HCT116 (cell line): ENCODE results near the gene DOCK10.

ENCODE experiments used
- EZH2 ChIP-seq: fragments of 200-600 bp; sonication (generic); IDR thresholded peaks from 2 replicates; pipeline ENCODE4 v1.6.1; 2017; ENCODE audit warnings: antibody characterized with exemption, mixed run types
- EZH2phosphoT487 ChIP-seq: fragments of 200-600 bp; IDR thresholded peaks from 2 replicates; pipeline ENCODE4 v1.6.1; 2018; ENCODE audit warnings: antibody characterized with exemption, borderline replicate concordance
- POLR2A ChIP-seq: IDR thresholded peaks from 2 replicates; pipeline ENCODE4 v1.7.0; 2011; ENCODE audit warnings: borderline replicate concordance; ENCODE audit not compliant: insufficient read depth, insufficient read length; ENCODE audit errors: extremely low read depth
- POLR2AphosphoS5 ChIP-seq: IDR thresholded peaks from 2 replicates; pipeline ENCODE4 v1.6.1; 2011; ENCODE audit warnings: mild to moderate bottlenecking, low read depth, low read length, moderate library complexity
- RAD21 ChIP-seq: IDR thresholded peaks from 2 replicates; pipeline ENCODE4 v1.6.1; 2012; ENCODE audit warnings: low read depth, mild to moderate bottlenecking
- YY1 ChIP-seq: IDR thresholded peaks from 2 replicates; pipeline ENCODE4 v1.6.1; 2011; ENCODE audit warnings: low read length, low read depth, moderate library complexity, mild to moderate bottlenecking; ENCODE audit not compliant: insufficient replicate concordance; ENCODE audit errors: extremely low read depth
- ZBTB33 ChIP-seq: IDR thresholded peaks from 2 replicates; pipeline ENCODE4 v1.6.1; 2011; ENCODE audit warnings: mild to moderate bottlenecking, low read length, moderate library complexity; ENCODE audit not compliant: insufficient replicate concordance; ENCODE audit errors: extremely low read depth
- ZNF274 ChIP-seq: fragments of 200-500 bp; sonication (Bioruptor generic); IDR thresholded peaks from 2 replicates; pipeline ENCODE4 v1.6.1; 2014; ENCODE audit warnings: mild to moderate bottlenecking, low read depth, low read length, inconsistent platforms
- TF ChIP-seq, protein P1 (sequence below), 3 experiments: fragments of 200-600 bp in 1 of 3; sonication (generic) in 1 of 3; IDR thresholded peaks in 2 of 3; conservative IDR thresholded peaks in 1 of 3; 2 replicates each; pipeline ENCODE4 v1.5.1; 2012 to 2017; ENCODE audit warnings: low read depth in 2 of 3, low read length in 2 of 3, antibody characterized with exemption in 1 of 3, borderline replicate concordance in 1 of 3, control low read depth in 1 of 3, mild to moderate bottlenecking in 1 of 3, mixed read lengths in 1 of 3, mixed run types in 1 of 3, moderate library complexity in 1 of 3; ENCODE audit not compliant: insufficient read depth in 1 of 3

GRCh38 chr2:224723586-224724217 lies 318.6 kb downstream of the DOCK10 start:
- TF ChIP-seq, protein P1, sequence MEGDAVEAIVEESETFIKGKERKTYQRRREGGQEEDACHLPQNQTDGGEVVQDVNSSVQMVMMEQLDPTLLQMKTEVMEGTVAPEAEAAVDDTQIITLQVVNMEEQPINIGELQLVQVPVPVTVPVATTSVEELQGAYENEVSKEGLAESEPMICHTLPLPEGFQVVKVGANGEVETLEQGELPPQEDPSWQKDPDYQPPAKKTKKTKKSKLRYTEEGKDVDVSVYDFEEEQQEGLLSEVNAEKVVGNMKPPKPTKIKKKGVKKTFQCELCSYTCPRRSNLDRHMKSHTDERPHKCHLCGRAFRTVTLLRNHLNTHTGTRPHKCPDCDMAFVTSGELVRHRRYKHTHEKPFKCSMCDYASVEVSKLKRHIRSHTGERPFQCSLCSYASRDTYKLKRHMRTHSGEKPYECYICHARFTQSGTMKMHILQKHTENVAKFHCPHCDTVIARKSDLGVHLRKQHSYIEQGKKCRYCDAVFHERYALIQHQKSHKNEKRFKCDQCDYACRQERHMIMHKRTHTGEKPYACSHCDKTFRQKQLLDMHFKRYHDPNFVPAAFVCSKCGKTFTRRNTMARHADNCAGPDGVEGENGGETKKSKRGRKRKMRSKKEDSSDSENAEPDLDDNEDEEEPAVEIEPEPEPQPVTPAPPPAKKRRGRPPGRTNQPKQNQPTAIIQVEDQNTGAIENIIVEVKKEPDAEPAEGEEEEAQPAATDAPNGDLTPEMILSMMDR (IDR thresholded peaks at IDR 0.05 in 2 of 3, conservative IDR thresholded peaks at IDR 0.05 in 1 of 3; ENCODE audit: borderline replicate concordance in 1 of 3, insufficient read depth in 1 of 3, low read depth in 2 of 3, low read length in 2 of 3), result no peak
- no peak for TF ChIP-seq POLR2A
- no peak for TF ChIP-seq ZNF274
- no peak for TF ChIP-seq ZBTB33
- TF ChIP-seq EZH2phosphoT487, result no peak
- no peak for TF ChIP-seq RAD21
- TF ChIP-seq EZH2, result no peak
- TF ChIP-seq POLR2AphosphoS5, result no peak
- TF ChIP-seq YY1, result no peak
